Measurements from ENCODE around the gene GPR35.
"Not testable (repeated sequence)": the region's sequence is repeated elsewhere in the genome, so short reads cannot be mapped to it uniquely, and the experiment has no call there.

Gene GPR35

GRCh38 chr2:240655931-240656886, 30.9 kb downstream of the GPR35 start:
- peak; percentile 82 for DNase-seq (ENCODE audit: low spot score)
- no peak for TF ChIP-seq CTCF (IDR thresholded peaks at IDR 0.05; ENCODE audit: borderline replicate concordance, control extremely low read depth, extremely low read depth, insufficient read depth, missing control alignments)
- in situ Hi-C loops (cut with MboI; ENCODE audit: low sequenced_read_pairs, unreplicated experiment): no loop called here

GRCh38 chr2:240659883-240660282, 34.6 kb downstream of the GPR35 start:
- in situ Hi-C loops (cut with MboI; ENCODE audit: low sequenced_read_pairs, unreplicated experiment); DNase-seq (ENCODE audit: low spot score): not testable (repeated sequence)

GRCh38 chr2:240662681-240663080, 37.4 kb downstream of the GPR35 start:
- no peak for TF ChIP-seq CTCF (IDR thresholded peaks at IDR 0.05; ENCODE audit: borderline replicate concordance, control extremely low read depth, extremely low read depth, insufficient read depth, missing control alignments)
- DNase-seq (ENCODE audit: low spot score): no peak
- in situ Hi-C loops (cut with MboI; ENCODE audit: low sequenced_read_pairs, unreplicated experiment): no loop called here

- TF ChIP-seq CTCF (IDR thresholded peaks at IDR 0.05; ENCODE audit: borderline replicate concordance, control extremely low read depth, extremely low read depth, insufficient read depth, missing control alignments): no peak
- in situ Hi-C loops (cut with MboI; ENCODE audit: low sequenced_read_pairs, unreplicated experiment): no loop called here
- no peak for DNase-seq (ENCODE audit: low spot score)
Measured at GRCh38 chr2:240663546-240664190, 38.4 kb downstream of the GPR35 start.

- TF ChIP-seq CTCF (IDR thresholded peaks at IDR 0.05; ENCODE audit: borderline replicate concordance, control extremely low read depth, extremely low read depth, insufficient read depth, missing control alignments): no peak
- DNase-seq (ENCODE audit: low spot score): no peak
- in situ Hi-C loops (cut with MboI; ENCODE audit: low sequenced_read_pairs, unreplicated experiment): no loop called here
Measured at GRCh38 chr2:240664622-240665021, 39.3 kb downstream of the GPR35 start.

GRCh38 chr2:240670402-240670801, 45.1 kb downstream of the GPR35 start:
- DNase-seq (ENCODE audit: low spot score): no peak
- in situ Hi-C loops (cut with MboI; ENCODE audit: low sequenced_read_pairs, unreplicated experiment): no loop called here
- no peak for TF ChIP-seq CTCF (IDR thresholded peaks at IDR 0.05; ENCODE audit: borderline replicate concordance, control extremely low read depth, extremely low read depth, insufficient read depth, missing control alignments)

GRCh38 chr2:240670950-240671349, 45.7 kb downstream of the GPR35 start:
- DNase-seq (ENCODE audit: low spot score): no peak
- in situ Hi-C loops (cut with MboI; ENCODE audit: low sequenced_read_pairs, unreplicated experiment): no loop called here
- TF ChIP-seq CTCF (IDR thresholded peaks at IDR 0.05; ENCODE audit: borderline replicate concordance, control extremely low read depth, extremely low read depth, insufficient read depth, missing control alignments): no peak
